Purkinje cell (primary cell): Measurements from ENCODE around the gene TMEM101. TPM values are rescaled to one million over a fixed set of nuclear protein-coding genes. Genes with fewer than 3 reads are reported as not detected.

Experiments
- polyA plus RNA-seq: library from polyadenylated mRNA; unstranded; fragments of >200 nt; fragmentation: Nextera tagmentation; gene quantifications from 2 replicates; pipeline ENCODE4 v1.2.1, GENCODE V29; 2014

Gene TMEM101
- polyA plus RNA-seq, result 12.3 and 23.1 TPM in 2 replicates

GRCh38 chr17:44014437-44015172 is at the start of gene TMEM101:
Gene TMEM101 (minus strand): TSS chr17:44014963. CDS start chr17:44014952, 11 bp downstream.

GRCh38 chr17:44004077-44004760 is 10.5 kb downstream of the TMEM101 start, which contains the start of gene NAGS:
Gene NAGS (plus strand): TSS chr17:44004622. CDS start chr17:44004664, 42 bp downstream.

Other genes with a start within 250 kb of the TMEM101 start
- 50.5 and 73.5 TPM in 2 replicates for gene DUSP3, start 236.0 kb downstream of the TMEM101 start, polyA plus RNA-seq
- not detected in 2 replicates for gene CFAP97D1, start 234.5 kb downstream of the TMEM101 start, polyA plus RNA-seq
- 0.47 and 2.2 TPM in 2 replicates for gene MPP3, start 181.8 kb downstream of the TMEM101 start, polyA plus RNA-seq
- gene CD300LG, start 167.8 kb downstream of the TMEM101 start, polyA plus RNA-seq, result not detected in 2 replicates
- 1.1 and 2.0 TPM in 2 replicates for gene MPP2, start 107.4 kb downstream of the TMEM101 start, polyA plus RNA-seq
- not detected in 2 replicates for gene PPY, start 72.5 kb downstream of the TMEM101 start, polyA plus RNA-seq
- gene PYY, start 61.0 kb downstream of the TMEM101 start, polyA plus RNA-seq, result not detected in 2 replicates
- gene NAGS, start 10.3 kb downstream of the TMEM101 start, polyA plus RNA-seq, result not detected in 2 replicates
- gene LSM12, start 51.7 kb upstream of the TMEM101 start, polyA plus RNA-seq, result 20.8 and 42.8 TPM in 2 replicates
- 57.5 and 128 TPM in 2 replicates for gene G6PC3, start 55.8 kb upstream of the TMEM101 start, polyA plus RNA-seq
- gene HDAC5, start 108.7 kb upstream of the TMEM101 start, polyA plus RNA-seq, result 1.7 and 4.2 TPM in 2 replicates
- gene HROB, start 127.0 kb upstream of the TMEM101 start, polyA plus RNA-seq, result 0.20 and 1.3 TPM in 2 replicates
- not detected in 2 replicates for gene ASB16, start 155.7 kb upstream of the TMEM101 start, polyA plus RNA-seq
- 12.4 and 24.1 TPM in 2 replicates for gene TMUB2, start 172.0 kb upstream of the TMEM101 start, polyA plus RNA-seq
- 0.93 and 1.9 TPM in 2 replicates for gene ATXN7L3, start 184.9 kb upstream of the TMEM101 start, polyA plus RNA-seq
- 5.1 and 7.0 TPM in 2 replicates for gene UBTF, start 204.7 kb upstream of the TMEM101 start, polyA plus RNA-seq